ENCODE data around the gene LRP5. TPM values are rescaled to one million over a fixed set of nuclear protein-coding genes. Genes with fewer than 3 reads are reported as not detected.
"Not testable (repeated sequence)": the region's sequence is repeated elsewhere in the genome, so short reads cannot be mapped to it uniquely, and the experiment has no call there.

The LRP5 gene
- total and polyA plus RNA-seq, 5 donors from 2014 or later: 0.22 to 1.3 (median 0.79) TPM; not detected in 1

- Histone ChIP-seq H3K4me1 (ENCODE audit: control insufficient read depth, insufficient read depth, low read length, poor library complexity, severe bottlenecking) (peaks cover 78% of the 10 kb centered on the region), H3K4me3 (ENCODE audit: low read depth, low read length) (peak overlapping the region; percentile 77), H3K27me3 (ENCODE audit: control insufficient read depth, insufficient read depth, low read length) (no peaks in the 10 kb centered on the region), H3K27ac (ENCODE audit: insufficient read depth, low read length, poor library complexity, severe bottlenecking) (peak overlapping the region; percentile 52), H3K9me3 (ENCODE audit: control insufficient read depth in 2 of 2, low read length in 2 of 2) (no peaks in the 10 kb centered on the region), H3K36me3 (ENCODE audit: control insufficient read depth, insufficient read depth, low read length) (peaks cover 3% of the 10 kb centered on the region)
- Mint-ChIP-seq H3K4me3 (peak overlapping the region; percentile 68 to 86 (median 78)), H3K9me3 (no peaks in the 10 kb centered on the region), H3K27me3 (no peaks in the 10 kb centered on the region), H3K36me3 (peaks cover 26% of the 10 kb centered on the region), H3K4me1 (peaks cover 51 to 84% (median 69%) of the 10 kb centered on the region in 4 donors), H3K27ac (peak overlapping the region; percentile 77 to 87 (median 85))
- DNase-seq: peak in 2 of 3 donors; percentile 22 to 41
- ATAC-seq (ENCODE audit: low read depth in 2 of 2): peak; percentile 50 to 61
Observed at GRCh38 chr11:68471360-68472340, 159.3 kb downstream of the LRP5 start.

DNA sequence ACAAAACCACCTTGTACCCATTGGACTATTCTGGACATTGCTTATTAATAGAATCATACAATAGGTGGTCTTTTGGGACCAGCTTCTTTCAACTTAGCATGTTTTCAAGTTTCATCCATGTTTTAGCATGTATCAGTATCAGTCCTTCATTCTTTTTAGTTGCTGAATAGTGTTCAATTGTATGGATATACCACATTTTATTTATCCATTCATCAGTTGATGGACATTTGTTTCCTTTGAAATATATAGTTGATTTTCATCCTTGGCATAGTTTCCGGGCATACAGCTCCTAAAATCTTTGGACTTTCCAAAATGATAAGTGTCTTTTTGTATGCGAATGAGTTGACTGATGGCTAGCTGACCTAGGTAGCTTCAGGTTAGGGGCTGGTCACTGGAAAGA lies 160.4 kb downstream of the LRP5 start:
- Mint-ChIP-seq H3K36me3 (peaks cover 28% of the 10 kb centered on the region), H3K27ac (peak overlapping the region; percentile 23 to 85 (median 71)), H3K4me3 (peak overlapping the region in 3 of 4 donors; percentile 36 to 80 (median 77)), H3K4me1 (peaks cover 51 to 84% (median 69%) of the 10 kb centered on the region in 4 donors), H3K27me3 (no peaks in the 10 kb centered on the region), H3K9me3 (no peaks in the 10 kb centered on the region)
- no peaks in the 10 kb centered on the region for H3K9me3 ChIP-seq (ENCODE audit: control insufficient read depth in 2 of 2, low read length in 2 of 2)
- H3K4me1 ChIP-seq (ENCODE audit: control insufficient read depth, insufficient read depth, low read length, poor library complexity, severe bottlenecking): peaks cover 70% of the 10 kb centered on the region
- no peak for DNase-seq
- no peak for ATAC-seq (ENCODE audit: low read depth in 2 of 2)
- H3K27me3 ChIP-seq (ENCODE audit: control insufficient read depth, insufficient read depth, low read length): no peaks in the 10 kb centered on the region
- peaks cover 4% of the 10 kb centered on the region for H3K36me3 ChIP-seq (ENCODE audit: control insufficient read depth, insufficient read depth, low read length)
- peak overlapping the region; percentile 77 for H3K4me3 ChIP-seq (ENCODE audit: low read depth, low read length)
- peak overlapping the region; percentile 52 for H3K27ac ChIP-seq (ENCODE audit: insufficient read depth, low read length, poor library complexity, severe bottlenecking)

GRCh38 chr11:68473693-68474092 lies 161.3 kb downstream of the LRP5 start:
- H3K27ac Mint-ChIP-seq: peak overlapping the region in 2 of 3 donors; percentile 23 to 85
- no peaks in the 10 kb centered on the region for H3K9me3 Mint-ChIP-seq
- peaks cover 28% of the 10 kb centered on the region for H3K36me3 Mint-ChIP-seq
- H3K27me3 ChIP-seq (ENCODE audit: control insufficient read depth, insufficient read depth, low read length): no peaks in the 10 kb centered on the region
- H3K4me3 Mint-ChIP-seq: peak overlapping the region; percentile 4 to 77 (median 28)
- peaks cover 49 to 83% (median 65%) of the 10 kb centered on the region in 4 donors for H3K4me1 Mint-ChIP-seq
- H3K36me3 ChIP-seq (ENCODE audit: control insufficient read depth, insufficient read depth, low read length): peaks cover 5% of the 10 kb centered on the region
- peaks cover 66% of the 10 kb centered on the region for H3K4me1 ChIP-seq (ENCODE audit: control insufficient read depth, insufficient read depth, low read length, poor library complexity, severe bottlenecking)
- H3K4me3 ChIP-seq (ENCODE audit: low read depth, low read length): peak overlapping the region; percentile 0
- H3K27ac ChIP-seq (ENCODE audit: insufficient read depth, low read length, poor library complexity, severe bottlenecking): no peak overlapping the region
- H3K9me3 ChIP-seq (ENCODE audit: control insufficient read depth in 2 of 2, low read length in 2 of 2): no peaks in the 10 kb centered on the region
- no peak for DNase-seq
- no peak for ATAC-seq (ENCODE audit: low read depth in 2 of 2)
- no peaks in the 10 kb centered on the region for H3K27me3 Mint-ChIP-seq

DNA sequence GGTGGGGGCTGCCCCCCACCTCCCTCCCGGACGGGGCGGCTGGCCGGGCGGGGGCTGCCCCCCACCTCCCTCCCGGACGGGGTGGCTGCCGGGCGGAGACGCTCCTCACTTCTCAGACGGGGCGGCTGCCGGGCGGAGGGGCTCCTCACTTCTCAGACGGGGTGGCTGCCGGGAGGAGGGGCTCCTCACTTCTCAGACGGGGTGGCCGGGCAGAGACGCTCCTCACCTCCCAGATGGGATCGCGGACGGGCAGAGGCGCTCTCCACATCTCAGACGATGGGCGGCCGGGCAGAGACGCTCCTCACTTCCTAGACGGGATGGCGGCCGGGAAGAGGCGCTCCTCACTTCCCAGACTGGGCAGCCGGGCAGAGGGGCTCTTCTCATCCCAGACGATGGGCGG lies 163.2 kb downstream of the LRP5 start:
- peaks cover 59% of the 10 kb centered on the region for H3K4me1 ChIP-seq (ENCODE audit: control insufficient read depth, insufficient read depth, low read length, poor library complexity, severe bottlenecking)
- not testable (repeated sequence) for H3K27ac Mint-ChIP-seq

DNA sequence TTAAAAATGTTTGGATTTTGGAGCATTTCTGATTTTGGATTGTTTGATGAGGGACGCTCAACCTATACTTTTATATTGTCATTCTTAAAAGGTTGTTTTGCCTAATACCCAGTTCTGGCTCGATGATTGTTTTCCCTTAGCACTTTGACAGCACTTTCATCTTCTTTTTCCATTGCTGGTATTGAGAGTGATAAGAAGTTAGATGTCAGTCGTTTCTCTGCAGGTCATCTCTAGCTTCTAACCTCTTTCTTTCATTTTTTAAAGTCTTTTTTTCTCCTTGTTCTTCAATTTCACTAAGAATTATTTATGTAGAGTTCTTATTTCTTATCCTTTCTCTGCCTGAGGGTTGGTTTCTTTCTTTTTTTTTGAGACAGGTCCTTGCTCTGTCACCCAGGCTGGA lies 167.0 kb downstream of the LRP5 start:
- ATAC-seq (ENCODE audit: low read depth in 2 of 2) (no peak), DNase-seq (no peak)
- Mint-ChIP-seq H3K27me3 (no peaks in the 10 kb centered on the region), H3K4me3 (peak overlapping the region; percentile 24 to 83 (median 32)), H3K9me3 (peaks cover 0 to 2% (median 0%) of the 10 kb centered on the region in 7 donors), H3K4me1 (peaks cover 50 to 82% (median 61%) of the 10 kb centered on the region in 4 donors), H3K36me3 (peaks cover 17% of the 10 kb centered on the region), H3K27ac (peak overlapping the region in 1 of 3 donors; percentile 26)
- H3K27me3 ChIP-seq (ENCODE audit: control insufficient read depth, insufficient read depth, low read length): no peaks in the 10 kb centered on the region
- peaks cover 39% of the 10 kb centered on the region for H3K4me1 ChIP-seq (ENCODE audit: control insufficient read depth, insufficient read depth, low read length, poor library complexity, severe bottlenecking)
- H3K9me3 ChIP-seq (ENCODE audit: control insufficient read depth in 2 of 2, low read length in 2 of 2): no peaks in the 10 kb centered on the region
- H3K4me3 ChIP-seq (ENCODE audit: low read depth, low read length): peak overlapping the region; percentile 9
- H3K36me3 ChIP-seq (ENCODE audit: control insufficient read depth, insufficient read depth, low read length): peaks cover 13% of the 10 kb centered on the region
- no peak overlapping the region for H3K27ac ChIP-seq (ENCODE audit: insufficient read depth, low read length, poor library complexity, severe bottlenecking)

More for the DNA sequence above, 163.2 kb downstream of the LRP5 start:
- Mint-ChIP-seq H3K4me1 (peaks cover 52 to 83% (median 65%) of the 10 kb centered on the region in 4 donors), H3K36me3 (peaks cover 31% of the 10 kb centered on the region)
- not testable (repeated sequence) for H3K27me3 ChIP-seq (ENCODE audit: control insufficient read depth, insufficient read depth, low read length); H3K4me3 Mint-ChIP-seq; H3K9me3 Mint-ChIP-seq; H3K4me3 ChIP-seq (ENCODE audit: low read depth, low read length); H3K9me3 ChIP-seq (ENCODE audit: control insufficient read depth in 2 of 2, low read length in 2 of 2); H3K27me3 Mint-ChIP-seq; ATAC-seq (ENCODE audit: low read depth in 2 of 2); DNase-seq; H3K27ac ChIP-seq (ENCODE audit: insufficient read depth, low read length, poor library complexity, severe bottlenecking)
- peaks cover 13% of the 10 kb centered on the region for H3K36me3 ChIP-seq (ENCODE audit: control insufficient read depth, insufficient read depth, low read length)

DNA sequence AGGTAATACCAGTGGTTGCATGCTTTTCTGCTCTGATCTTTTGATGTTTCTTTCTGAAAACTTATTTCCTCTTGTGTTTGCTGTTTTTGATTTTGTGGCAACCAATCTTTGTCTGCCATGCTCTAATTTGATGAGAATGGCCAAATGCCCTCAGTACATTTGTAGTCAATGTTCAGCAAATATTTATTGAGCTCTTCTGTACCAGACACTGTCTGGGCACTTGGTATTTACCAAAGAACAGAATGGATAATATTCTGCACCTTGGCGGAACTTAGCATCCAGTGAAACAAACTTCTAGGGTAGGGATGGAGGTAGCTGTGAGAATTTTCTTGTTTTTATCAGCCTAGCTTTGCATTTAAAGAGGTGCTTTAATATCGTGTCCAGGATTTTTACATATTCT lies 167.8 kb downstream of the LRP5 start:
- H3K4me3 Mint-ChIP-seq: peak overlapping the region in 3 of 4 donors; percentile 4 to 49 (median 47)
- H3K27ac Mint-ChIP-seq: no peak overlapping the region
- peaks cover 0 to 2% (median 0%) of the 10 kb centered on the region in 7 donors for H3K9me3 Mint-ChIP-seq
- H3K4me3 ChIP-seq (ENCODE audit: low read depth, low read length): peak overlapping the region; percentile 40
- peaks cover 38% of the 10 kb centered on the region for H3K4me1 ChIP-seq (ENCODE audit: control insufficient read depth, insufficient read depth, low read length, poor library complexity, severe bottlenecking)
- peaks cover 18% of the 10 kb centered on the region for H3K36me3 Mint-ChIP-seq
- H3K36me3 ChIP-seq (ENCODE audit: control insufficient read depth, insufficient read depth, low read length): peaks cover 13% of the 10 kb centered on the region
- H3K9me3 ChIP-seq (ENCODE audit: control insufficient read depth in 2 of 2, low read length in 2 of 2): no peaks in the 10 kb centered on the region
- peaks cover 55 to 84% (median 66%) of the 10 kb centered on the region in 4 donors for H3K4me1 Mint-ChIP-seq
- DNase-seq (no peak), ATAC-seq (ENCODE audit: low read depth in 2 of 2) (no peak)
- H3K27ac ChIP-seq (ENCODE audit: insufficient read depth, low read length, poor library complexity, severe bottlenecking): no peak overlapping the region
- H3K27me3 ChIP-seq (ENCODE audit: control insufficient read depth, insufficient read depth, low read length): no peaks in the 10 kb centered on the region
- no peaks in the 10 kb centered on the region for H3K27me3 Mint-ChIP-seq

DNA sequence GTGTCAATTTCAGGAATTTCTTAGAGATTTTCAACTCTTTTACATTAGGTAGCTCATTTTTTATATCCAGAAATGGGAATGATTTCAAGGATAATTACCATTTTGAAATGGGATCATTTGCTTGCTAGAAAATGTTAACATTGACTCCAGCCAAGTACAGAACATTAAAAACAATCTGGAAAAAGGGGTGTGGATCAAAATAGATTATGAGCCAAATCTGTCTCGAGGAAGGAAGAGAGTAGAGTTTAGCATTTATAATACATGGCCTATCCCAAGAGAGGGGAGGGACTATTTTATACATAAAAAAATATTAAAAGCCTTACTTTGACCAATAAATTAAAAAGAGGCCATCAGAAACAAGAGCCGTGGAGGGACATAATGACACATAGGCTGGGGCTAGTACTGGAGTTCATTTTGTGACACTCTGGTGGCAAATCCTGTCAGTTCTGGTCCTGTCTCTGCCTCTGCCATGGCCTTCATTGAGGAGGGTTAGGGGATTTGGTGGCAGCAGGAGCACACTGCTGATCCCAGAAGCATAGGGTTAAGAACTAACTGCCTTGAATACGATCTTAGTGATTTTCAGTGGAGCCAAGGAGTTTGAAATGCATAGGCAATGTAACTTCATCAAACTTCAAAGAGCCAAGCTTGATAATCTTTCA lies 168.6 kb downstream of the LRP5 start:
- ATAC-seq (ENCODE audit: low read depth in 2 of 2): no peak
- peaks cover 58 to 87% (median 70%) of the 10 kb centered on the region in 4 donors for H3K4me1 Mint-ChIP-seq
- peak overlapping the region; percentile 7 for H3K4me3 ChIP-seq (ENCODE audit: low read depth, low read length)
- H3K27me3 Mint-ChIP-seq: no peaks in the 10 kb centered on the region
- H3K36me3 ChIP-seq (ENCODE audit: control insufficient read depth, insufficient read depth, low read length): peaks cover 13% of the 10 kb centered on the region
- H3K9me3 ChIP-seq (ENCODE audit: control insufficient read depth in 2 of 2, low read length in 2 of 2): no peaks in the 10 kb centered on the region
- H3K36me3 Mint-ChIP-seq: peaks cover 20% of the 10 kb centered on the region
- H3K4me3 Mint-ChIP-seq: peak overlapping the region; percentile 3 to 55 (median 22)
- peak overlapping the region in 2 of 3 donors; percentile 43 to 73 for H3K27ac Mint-ChIP-seq
- no peaks in the 10 kb centered on the region for H3K27me3 ChIP-seq (ENCODE audit: control insufficient read depth, insufficient read depth, low read length)
- H3K9me3 Mint-ChIP-seq: peaks cover 0 to 2% (median 0%) of the 10 kb centered on the region in 7 donors
- peaks cover 38% of the 10 kb centered on the region for H3K4me1 ChIP-seq (ENCODE audit: control insufficient read depth, insufficient read depth, low read length, poor library complexity, severe bottlenecking)
- DNase-seq: no peak
- no peak overlapping the region for H3K27ac ChIP-seq (ENCODE audit: insufficient read depth, low read length, poor library complexity, severe bottlenecking)
